GM23248 (cell line): ENCODE results near the gene C22orf23.

ENCODE experiments used
- EZH2 ChIP-seq: fragments of 200-600 bp; sonication (generic); IDR thresholded peaks from 2 replicates; pipeline ENCODE4 v1.6.1; 2018; ENCODE audit warnings: antibody characterized with exemption, mild to moderate bottlenecking; ENCODE audit not compliant: insufficient read depth, poor library complexity, severe bottlenecking
- EZH2phosphoT487 ChIP-seq: fragments of 200-600 bp; sonication (generic); IDR thresholded peaks from 2 replicates; pipeline ENCODE4 v1.6.1; 2018; ENCODE audit warnings: antibody characterized with exemption, moderate library complexity, mild to moderate bottlenecking, low read depth; ENCODE audit not compliant: insufficient read depth

DNA sequence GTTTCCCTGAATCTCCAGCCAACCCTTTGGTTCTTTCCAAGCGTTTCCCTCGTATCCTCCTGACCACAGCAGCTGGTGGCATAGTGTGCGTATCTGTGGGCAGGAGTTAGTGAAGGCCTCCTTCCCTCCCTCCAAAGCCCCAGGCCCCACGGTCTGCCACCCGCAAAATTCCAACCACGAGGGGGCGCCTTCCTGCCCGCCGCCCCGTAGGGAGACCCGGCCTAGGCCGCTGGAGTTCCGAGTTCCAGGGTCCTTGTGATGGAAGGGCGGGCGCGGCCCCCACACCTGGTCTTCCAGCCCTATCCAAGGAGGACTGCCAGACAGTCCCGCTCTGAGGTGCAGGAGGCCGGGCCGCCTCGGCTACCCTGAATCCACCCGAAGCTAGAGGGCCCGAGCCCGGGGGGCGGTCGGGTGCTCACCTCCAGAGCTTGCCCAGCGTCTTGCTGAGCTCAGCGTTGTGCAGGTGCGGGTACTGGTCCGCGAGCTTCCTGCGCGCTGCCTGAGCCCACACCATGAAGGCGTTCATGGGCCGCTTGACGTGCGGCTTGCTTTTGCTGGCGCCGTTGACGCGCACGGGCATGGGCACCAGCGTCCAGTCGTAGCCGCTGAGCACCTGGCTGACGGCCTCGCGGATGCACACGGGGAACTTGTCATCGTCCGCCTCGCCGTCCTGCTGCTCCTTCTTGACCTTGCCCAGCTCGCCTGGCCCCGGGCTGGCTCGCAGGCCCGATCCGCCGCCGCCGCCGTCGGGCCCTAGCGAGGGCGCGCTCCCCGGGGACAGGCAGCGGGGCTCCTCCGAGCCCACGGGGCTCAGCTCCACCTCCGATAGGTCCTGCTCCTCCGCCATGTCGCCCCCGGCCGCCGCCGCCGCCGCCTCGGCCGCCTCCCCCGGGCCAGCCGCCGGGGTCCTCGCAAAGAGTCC lies 29.8 kb upstream of the C22orf23 start:
- TF ChIP-seq EZH2 (no peak), EZH2phosphoT487 (no peak)
